Ascending aorta (tissue), 2 donors: Measurements from ENCODE around the gene TMEM106C. TPM values are rescaled to one million over a fixed set of nuclear protein-coding genes. Genes with fewer than 3 reads are reported as not detected.
A peak's percentile ranks its signal among the peaks of the same experiment; 100 is the strongest.

Experiments
- DNase-seq, 2 donors: peaks; one replicate each; pipeline ENCODE4 v3.0.0-alpha.2; 2019; ENCODE audit warnings: low spot score in 2 of 2
- H3K27ac ChIP-seq, 2 donors: fragments of 200-600 bp; sonication (generic); one replicate each; pipeline ENCODE4 v1.5.1; 2016 to 2017; ENCODE audit warnings: mild to moderate bottlenecking in 1 of 2
- H3K27me3 ChIP-seq: fragments of 200-600 bp; sonication (generic); one replicate; pipeline ENCODE4 v1.5.1; 2017
- H3K36me3 ChIP-seq, 2 donors: fragments of 200-600 bp; sonication (generic); one replicate each; pipeline ENCODE4 v1.5.1; 2016
- H3K4me1 ChIP-seq, 2 donors: fragments of 200-600 bp; sonication (generic); one replicate each; pipeline ENCODE4 v1.5.1; 2016 to 2017; ENCODE audit warnings: mild to moderate bottlenecking in 1 of 2
- H3K4me3 ChIP-seq, 2 donors: fragments of 200-600 bp; sonication (generic); one replicate each; pipeline ENCODE4 v1.5.1; 2016 to 2017; ENCODE audit warnings: mild to moderate bottlenecking in 1 of 2
- H3K9me3 ChIP-seq, 2 donors: fragments of 200-600 bp; sonication (generic); one replicate each; pipeline ENCODE4 v1.5.1; 2016
- CTCF ChIP-seq, 3 experiments: fragments of 200-600 bp in 2 of 3; fragments of 450-650 bp in 1 of 3; sonication (generic) in 2 of 3; IDR thresholded peaks; one replicate each; pipeline ENCODE4 v1.5.1; 2016 to 2019; ENCODE audit warnings: antibody characterized with exemption in 3 of 3, mild to moderate bottlenecking in 1 of 3, moderate library complexity in 1 of 3
- intact Hi-C: fragments of 100-400 bp; cut with DNase I; formaldehyde crosslinking; loops from one replicate; pipeline ENCODE4 v1.15.1; 2023
- total RNA-seq: library from RNA; depleted of rRNA; stranded (reverse); fragments of >200 nt; gene quantifications from one replicate; pipeline ENCODE4 v1.1.0, GENCODE V29; 2016

The TMEM106C gene
- total RNA-seq, 1 donor from 2014 or later, result 120 TPM

DNA sequence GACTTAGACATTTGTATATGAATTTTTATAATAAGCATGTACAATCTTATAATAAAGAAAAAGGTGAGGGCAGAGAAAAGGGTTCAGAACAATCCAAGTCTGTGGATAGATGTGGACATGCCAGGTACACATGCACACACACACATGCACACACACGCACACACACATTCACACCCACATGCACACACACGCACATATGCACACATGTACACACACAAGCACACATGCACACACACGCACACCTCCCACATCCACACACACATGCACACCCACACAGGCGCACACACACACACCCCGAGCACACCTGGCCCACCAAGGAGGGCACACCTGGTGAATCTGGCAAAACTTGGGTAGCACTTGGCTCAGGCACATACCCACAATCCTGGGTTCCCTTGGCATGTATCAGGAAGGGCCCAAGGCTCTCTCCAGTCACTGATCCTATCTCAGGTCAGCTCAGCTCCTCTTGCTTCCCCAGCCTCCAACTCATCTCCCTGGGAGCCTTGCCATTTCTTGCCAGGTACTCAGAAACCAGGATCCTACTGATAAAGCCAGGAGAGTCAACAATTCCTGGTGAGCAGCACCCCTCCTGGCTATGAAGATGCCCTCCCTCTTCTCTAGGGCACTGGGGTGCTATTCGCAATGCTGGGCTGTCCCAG, 18.6 kb upstream of the TMEM106C start:
- no peak overlapping the region for H3K4me3 ChIP-seq
- no peaks in the 10 kb centered on the region for H3K9me3 ChIP-seq
- no peaks in the 10 kb centered on the region for H3K27me3 ChIP-seq
- H3K27ac ChIP-seq, result no peak overlapping the region
- TF ChIP-seq CTCF (IDR thresholded peaks at IDR 0.05), result no peak
- H3K4me1 ChIP-seq, result peaks cover 0 to 4% of the 10 kb centered on the region in 2 donors
- intact Hi-C loops, result loop anchor here (5.0 kb wide), 2 partner anchors 73 to 228 kb away; no protein-coding TSS in a partner anchor
- no peaks in the 10 kb centered on the region for H3K36me3 ChIP-seq
- peak in 1 of 2 donors; percentile 58 for DNase-seq

GRCh38 chr12:47945341-47945728, 18.1 kb upstream of the TMEM106C start:
- Histone ChIP-seq H3K27me3 (no peaks in the 10 kb centered on the region), H3K9me3 (no peaks in the 10 kb centered on the region), H3K27ac (no peak overlapping the region), H3K4me1 (peaks cover 0 to 4% of the 10 kb centered on the region in 2 donors), H3K4me3 (no peak overlapping the region), H3K36me3 (no peaks in the 10 kb centered on the region)
- no peak for TF ChIP-seq CTCF (IDR thresholded peaks at IDR 0.05)
- intact Hi-C loops, result loop anchor here (5.0 kb wide), 2 partner anchors 73 to 228 kb away; no protein-coding TSS in a partner anchor
- no peak for DNase-seq

DNA sequence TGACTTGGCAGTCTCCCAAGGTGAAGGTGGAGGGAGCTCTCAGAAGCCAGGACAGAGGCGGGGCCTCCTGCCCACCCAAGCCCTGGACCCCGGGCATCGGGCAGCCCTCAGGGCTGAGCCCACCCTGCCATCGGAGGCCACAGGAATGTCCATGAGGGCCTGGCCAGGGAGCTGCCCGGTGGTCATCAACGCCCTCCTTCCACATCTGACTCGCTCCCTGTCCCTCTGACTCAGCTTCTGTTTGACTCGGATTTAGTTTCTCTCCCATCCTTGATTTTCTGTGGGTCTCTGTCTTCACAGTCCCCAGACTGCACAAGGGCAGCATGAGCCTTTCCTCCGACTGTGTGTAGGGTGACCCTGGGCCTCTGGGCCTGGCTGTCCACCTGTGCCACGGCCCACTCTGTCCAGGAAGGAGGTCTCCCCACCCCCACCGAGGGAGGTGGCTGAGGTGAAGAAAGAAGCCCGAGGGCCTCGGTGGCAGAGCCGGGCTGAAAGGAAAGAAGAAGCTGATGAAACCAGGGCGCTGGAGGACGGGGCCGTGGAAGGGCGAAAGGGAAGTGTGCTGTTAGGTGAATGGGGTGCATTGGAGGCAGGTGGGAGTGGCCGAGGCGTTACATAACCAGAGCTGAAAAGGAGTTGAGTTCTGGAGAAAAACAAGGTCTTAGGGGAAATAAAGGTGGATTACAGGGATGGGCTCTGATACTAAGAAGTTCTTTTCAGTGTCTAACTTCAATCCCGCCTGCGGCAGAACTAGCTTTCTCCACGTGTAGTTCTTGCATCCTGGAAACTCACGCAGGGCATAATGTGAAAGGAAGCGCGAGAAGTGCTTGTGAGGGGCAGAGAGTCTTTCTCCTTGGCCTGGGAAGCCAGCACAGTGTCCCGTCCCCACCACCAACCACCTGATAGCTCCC, 16.7 kb upstream of the TMEM106C start:
- Histone ChIP-seq H3K9me3 (no peaks in the 10 kb centered on the region), H3K4me3 (no peak overlapping the region), H3K27ac (no peak overlapping the region), H3K36me3 (no peaks in the 10 kb centered on the region), H3K27me3 (no peaks in the 10 kb centered on the region), H3K4me1 (peaks cover 0 to 4% of the 10 kb centered on the region in 2 donors)
- DNase-seq, result peak in 1 of 2 donors; percentile 61
- intact Hi-C loops, result loop anchor here (5.0 kb wide), 2 partner anchors 74 to 229 kb away; no protein-coding TSS in a partner anchor
- no peak for TF ChIP-seq CTCF (IDR thresholded peaks at IDR 0.05)

- H3K9me3 ChIP-seq, result no peaks in the 10 kb centered on the region
- no peaks in the 10 kb centered on the region for H3K36me3 ChIP-seq
- no peaks in the 10 kb centered on the region for H3K27me3 ChIP-seq
- intact Hi-C loops, result loop anchor here (5.0 kb wide), 2 partner anchors 75 to 230 kb away; no protein-coding TSS in a partner anchor
- peaks cover 0 to under 1% of the 10 kb centered on the region in 2 donors for H3K4me1 ChIP-seq
- no peak overlapping the region for H3K4me3 ChIP-seq
- no peak overlapping the region for H3K27ac ChIP-seq
- peak in 1 of 2 donors; percentile 53 for DNase-seq
- TF ChIP-seq CTCF (IDR thresholded peaks at IDR 0.05), result no peak
These were observed 16.1 kb upstream of the TMEM106C start for GRCh38 chr12:47947341-47947740.

DNA sequence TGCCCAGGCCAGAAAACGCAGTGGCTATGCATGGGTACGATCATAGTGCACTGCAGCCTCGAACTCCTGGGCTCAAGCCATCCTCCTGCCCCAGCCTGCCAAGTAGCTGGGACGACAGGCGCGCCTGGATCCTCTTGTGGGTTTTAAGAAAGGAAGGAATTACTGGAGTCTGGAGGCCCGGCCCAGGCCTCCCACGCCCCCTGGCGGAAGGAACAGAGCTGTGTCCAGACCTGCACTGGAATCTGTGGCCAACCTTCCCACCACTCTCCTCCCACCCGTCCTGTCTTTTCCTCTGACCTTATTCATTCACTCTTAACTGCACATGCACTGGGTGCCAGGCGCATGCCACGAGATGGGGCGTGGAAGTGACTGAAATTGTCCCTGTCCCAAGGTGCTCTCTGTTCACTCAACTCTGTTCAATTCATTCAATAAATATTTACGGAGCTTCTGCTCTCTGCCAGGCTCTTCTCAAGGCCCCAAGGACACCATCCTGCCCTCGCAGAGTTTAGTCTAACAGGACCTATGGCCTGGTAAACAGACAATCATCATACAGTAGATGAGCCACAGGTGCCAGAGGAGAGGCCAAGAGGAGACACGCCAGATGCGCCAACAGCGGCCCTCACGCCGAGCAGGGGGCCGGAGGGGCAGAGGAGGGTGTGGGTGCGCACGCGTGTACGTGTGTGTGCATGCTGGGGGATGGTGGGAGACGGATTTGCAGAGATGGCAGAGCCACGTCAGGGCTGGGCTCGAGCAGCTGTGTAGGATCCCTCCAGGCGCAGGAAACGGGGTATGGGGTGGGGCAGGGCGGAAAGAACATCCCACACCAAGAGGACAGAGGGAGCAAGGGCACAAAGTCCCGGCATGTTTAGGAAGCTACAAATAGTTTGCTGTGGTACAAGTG, 13.7 kb upstream of the TMEM106C start:
- Histone ChIP-seq H3K36me3 (no peaks in the 10 kb centered on the region), H3K27ac (no peak overlapping the region), H3K4me3 (no peak overlapping the region), H3K9me3 (no peaks in the 10 kb centered on the region), H3K4me1 (no peaks in the 10 kb centered on the region), H3K27me3 (no peaks in the 10 kb centered on the region)
- DNase-seq, result peak in 1 of 2 donors; percentile 83
- intact Hi-C loops, result loop anchor here (5.0 kb wide), 2 partner anchors 77 to 232 kb away; no protein-coding TSS in a partner anchor
- peak; percentile 69 to 80 (median 71) for TF ChIP-seq CTCF (IDR thresholded peaks at IDR 0.05)
